H9 (cell line): Measurements from ENCODE around the gene ACSF3. TPM values are rescaled to one million over a fixed set of nuclear protein-coding genes. Genes with fewer than 3 reads are reported as not detected.

Experiments
- DNase-seq: peaks from one replicate; pipeline ENCODE4 v3.0.0-alpha.2; 2017
- H2AFZ ChIP-seq: one replicate; pipeline ENCODE4 v1.6.1; 2013; ENCODE audit warnings: mild to moderate bottlenecking, low read length, control low read depth, moderate library complexity
- H2AK5ac ChIP-seq: 2 replicates; pipeline ENCODE4 v1.6.1; 2013; ENCODE audit warnings: low read length, control low read depth, mixed read lengths; ENCODE audit not compliant: insufficient read length
- H2BK120ac ChIP-seq: one replicate; pipeline ENCODE4 v1.6.1; 2013; ENCODE audit warnings: low read depth, mild to moderate bottlenecking, low read length, control low read depth, inconsistent platforms; ENCODE audit not compliant: poor library complexity, severe bottlenecking
- H2BK12ac ChIP-seq: 2 replicates; pipeline ENCODE4 v1.6.1; 2013; ENCODE audit warnings: low read length, control low read depth, mixed read lengths, low read depth; ENCODE audit not compliant: insufficient read length
- H2BK15ac ChIP-seq: 2 replicates; pipeline ENCODE4 v1.6.1; 2013; ENCODE audit warnings: low read depth, low read length, control low read depth
- H2BK20ac ChIP-seq: one replicate; pipeline ENCODE4 v1.6.1; 2013; ENCODE audit warnings: low read depth, mild to moderate bottlenecking, low read length, control low read depth, inconsistent platforms; ENCODE audit not compliant: poor library complexity, severe bottlenecking
- H2BK5ac ChIP-seq: 2 replicates; pipeline ENCODE4 v1.6.1; 2013; ENCODE audit warnings: low read length, control low read depth, mixed read lengths; ENCODE audit not compliant: insufficient read length
- H3K14ac ChIP-seq: 2 replicates; pipeline ENCODE4 v1.6.1; 2013; ENCODE audit warnings: low read length, control low read depth; ENCODE audit not compliant: insufficient read depth
- H3K18ac ChIP-seq: 2 replicates; pipeline ENCODE4 v1.6.1; 2013; ENCODE audit warnings: low read depth, mild to moderate bottlenecking, mixed read lengths, low read length, control low read depth; ENCODE audit not compliant: insufficient read length
- H3K23ac ChIP-seq: 2 replicates; pipeline ENCODE4 v1.6.1; 2013; ENCODE audit warnings: low read length, control low read depth, mixed read lengths, low read depth; ENCODE audit not compliant: insufficient read length
- H3K23me2 ChIP-seq: 2 replicates; pipeline ENCODE4 v1.6.1; 2013; ENCODE audit warnings: low read depth, mild to moderate bottlenecking, mixed read lengths, low read length, control low read depth; ENCODE audit not compliant: insufficient read length, poor library complexity, severe bottlenecking
- H3K27ac ChIP-seq: 2 replicates; pipeline ENCODE4 v1.5.1; 2013; ENCODE audit warnings: low read length, control low read depth, mixed read lengths, low read depth; ENCODE audit not compliant: insufficient read length
- H3K27me3 ChIP-seq: 2 replicates; pipeline ENCODE4 v1.6.1; 2013; ENCODE audit warnings: low read length, control low read depth, inconsistent platforms; ENCODE audit not compliant: insufficient read depth
- H3K4ac ChIP-seq: 2 replicates; pipeline ENCODE4 v1.6.1; 2013; ENCODE audit warnings: low read depth, mild to moderate bottlenecking, control low read depth, inconsistent platforms, low read length, moderate library complexity
- H3K4me1 ChIP-seq: 2 replicates; pipeline ENCODE4 v1.6.1; 2013; ENCODE audit warnings: low read length, control low read depth, inconsistent platforms; ENCODE audit not compliant: insufficient read depth
- H3K4me2 ChIP-seq: 2 replicates; pipeline ENCODE4 v1.6.1; 2013; ENCODE audit warnings: low read length, control low read depth, mixed read lengths; ENCODE audit not compliant: insufficient read length, insufficient read depth
- H3K56ac ChIP-seq: 2 replicates; pipeline ENCODE4 v1.6.1; 2013; ENCODE audit warnings: low read depth, mild to moderate bottlenecking, mixed read lengths, low read length, control low read depth; ENCODE audit not compliant: insufficient read length
- H3K79me1 ChIP-seq: 2 replicates; pipeline ENCODE4 v1.6.1; 2013; ENCODE audit warnings: low read depth, mild to moderate bottlenecking, moderate library complexity, low read length, control low read depth, inconsistent platforms; ENCODE audit not compliant: insufficient read depth, poor library complexity, severe bottlenecking
- H3K79me2 ChIP-seq: 2 replicates; pipeline ENCODE4 v1.6.1; 2013; ENCODE audit warnings: low read length, control low read depth, inconsistent platforms; ENCODE audit not compliant: insufficient read depth
- H3K9ac ChIP-seq: 2 replicates; pipeline ENCODE4 v1.6.1; 2013; ENCODE audit warnings: low read length, control low read depth, mixed read lengths; ENCODE audit not compliant: insufficient read length; ENCODE audit errors: extremely low read depth
- H3K9me3 ChIP-seq: one replicate; pipeline ENCODE4 v1.6.1; 2013; ENCODE audit warnings: low read depth, low read length, inconsistent platforms; ENCODE audit not compliant: control insufficient read depth
- H3T11ph ChIP-seq: one replicate; pipeline ENCODE4 v1.6.1; 2013; ENCODE audit warnings: mild to moderate bottlenecking, low read length, control low read depth, inconsistent platforms
- H4K20me1 ChIP-seq: one replicate; pipeline ENCODE4 v1.6.1; 2013; ENCODE audit not compliant: control insufficient read depth, insufficient read length, insufficient read depth
- H4K5ac ChIP-seq: 2 replicates; pipeline ENCODE4 v1.6.1; 2013; ENCODE audit warnings: low read depth, mild to moderate bottlenecking, mixed read lengths, low read length, control low read depth; ENCODE audit not compliant: insufficient read length
- H4K8ac ChIP-seq: replicated peaks from 2 replicates; pipeline ENCODE4 v1.6.1; 2013; ENCODE audit warnings: low read length, control low read depth, mixed read lengths, low read depth; ENCODE audit not compliant: insufficient read length
- H4K91ac ChIP-seq: 2 replicates; pipeline ENCODE4 v1.6.1; 2013; ENCODE audit warnings: low read depth, mild to moderate bottlenecking, moderate library complexity, mixed read lengths, low read length, control low read depth; ENCODE audit not compliant: insufficient read length
- H3K27ac Mint-ChIP-seq, 3 experiments: 2 replicates in 2 of 3; 3 replicates in 1 of 3; pipeline ENCODE4 v1.8.0; 2020 to 2021; ENCODE audit warnings: mixed read lengths in 3 of 3, mild to moderate bottlenecking in 1 of 3, moderate library complexity in 1 of 3
- H3K27me3 Mint-ChIP-seq: 2 replicates; pipeline ENCODE4 v1.8.0; 2021; ENCODE audit warnings: low read depth, mild to moderate bottlenecking, moderate library complexity, mixed read lengths
- H3K36me3 Mint-ChIP-seq, 3 experiments: 2 replicates in 2 of 3; 3 replicates in 1 of 3; pipeline ENCODE4 v1.8.0; 2020 to 2021; ENCODE audit warnings: low read depth in 3 of 3, mixed read lengths in 3 of 3; ENCODE audit not compliant: insufficient read depth in 1 of 3
- H3K4me1 Mint-ChIP-seq, 2 experiments: 2 replicates each; pipeline ENCODE4 v1.8.0; 2020; ENCODE audit warnings: mixed read lengths in 2 of 2
- H3K4me3 Mint-ChIP-seq, 2 experiments: 2 replicates in 1 of 2; 3 replicates in 1 of 2; pipeline ENCODE4 v1.8.0; 2020 to 2021; ENCODE audit warnings: mild to moderate bottlenecking in 2 of 2, mixed read lengths in 2 of 2, moderate library complexity in 1 of 2
- H3K9me3 Mint-ChIP-seq, 2 experiments: 2 replicates in 1 of 2; 3 replicates in 1 of 2; pipeline ENCODE4 v1.8.0; 2020; ENCODE audit warnings: mild to moderate bottlenecking in 2 of 2, mixed read lengths in 2 of 2, moderate library complexity in 1 of 2
- WGBS: extraction: QIAGEN DNeasy Blood & Tissue Kit; methylation state at CpG from one replicate; pipeline ENCODE4 v1.1.7; 2013; ENCODE audit warnings: missing lambda C conversion rate, low lambda C conversion rate, mixed read lengths; ENCODE audit not compliant: insufficient read length; ENCODE audit errors: extremely low coverage; 5-methylcytosine and 5-hydroxymethylcytosine counted together
- total RNA-seq: library from RNA; stranded (reverse); gene quantifications from 2 replicates; pipeline ENCODE4 v1.2.1, GENCODE V29; 2021
- TF ChIP-seq, protein P1 (sequence below): fragments of 200-600 bp; sonication (generic); conservative IDR thresholded peaks from 3 replicates; pipeline ENCODE4 v1.8.0; 2021; ENCODE audit warnings: antibody characterized with exemption, mild to moderate bottlenecking

The ACSF3 gene
- total RNA-seq, 1 experiment from 2014 or later = 31.3 TPM

- Histone ChIP-seq H2AFZ (no peak overlapping the region), H3K56ac (no peak overlapping the region), H3K79me1 (no peaks in the 10 kb centered on the region), H3K4me1 (no peaks in the 10 kb centered on the region), H3K23me2 (no peaks in the 10 kb centered on the region), H3K18ac (no peak overlapping the region), H3K9ac (no peak overlapping the region), H3K4me2 (no peak overlapping the region), H2BK120ac (no peak overlapping the region), H4K5ac (no peak overlapping the region), H2BK12ac (no peak overlapping the region), H3K9me3 (no peaks in the 10 kb centered on the region), H3T11ph (no peak overlapping the region), H2AK5ac (no peak overlapping the region), H2BK20ac (no peak overlapping the region), H2BK15ac (no peak overlapping the region), H4K20me1 (peaks cover 2% of the 10 kb centered on the region), H3K14ac (no peak overlapping the region), H4K91ac (no peak overlapping the region), H3K27ac (no peak overlapping the region), H3K4ac (no peak overlapping the region), H3K79me2 (no peaks in the 10 kb centered on the region), H4K8ac (no peak overlapping the region), H2BK5ac (no peak overlapping the region), H3K27me3 (no peaks in the 10 kb centered on the region), H3K23ac (no peak overlapping the region)
- no peaks in the 10 kb centered on the region for H3K9me3 Mint-ChIP-seq
- peaks cover 16% of the 10 kb centered on the region in 2 experiments for H3K4me1 Mint-ChIP-seq
- TF ChIP-seq, protein P1, sequence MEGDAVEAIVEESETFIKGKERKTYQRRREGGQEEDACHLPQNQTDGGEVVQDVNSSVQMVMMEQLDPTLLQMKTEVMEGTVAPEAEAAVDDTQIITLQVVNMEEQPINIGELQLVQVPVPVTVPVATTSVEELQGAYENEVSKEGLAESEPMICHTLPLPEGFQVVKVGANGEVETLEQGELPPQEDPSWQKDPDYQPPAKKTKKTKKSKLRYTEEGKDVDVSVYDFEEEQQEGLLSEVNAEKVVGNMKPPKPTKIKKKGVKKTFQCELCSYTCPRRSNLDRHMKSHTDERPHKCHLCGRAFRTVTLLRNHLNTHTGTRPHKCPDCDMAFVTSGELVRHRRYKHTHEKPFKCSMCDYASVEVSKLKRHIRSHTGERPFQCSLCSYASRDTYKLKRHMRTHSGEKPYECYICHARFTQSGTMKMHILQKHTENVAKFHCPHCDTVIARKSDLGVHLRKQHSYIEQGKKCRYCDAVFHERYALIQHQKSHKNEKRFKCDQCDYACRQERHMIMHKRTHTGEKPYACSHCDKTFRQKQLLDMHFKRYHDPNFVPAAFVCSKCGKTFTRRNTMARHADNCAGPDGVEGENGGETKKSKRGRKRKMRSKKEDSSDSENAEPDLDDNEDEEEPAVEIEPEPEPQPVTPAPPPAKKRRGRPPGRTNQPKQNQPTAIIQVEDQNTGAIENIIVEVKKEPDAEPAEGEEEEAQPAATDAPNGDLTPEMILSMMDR = no peak
- H3K36me3 Mint-ChIP-seq = peaks cover 18 to 41% (median 39%) of the 10 kb centered on the region in 3 experiments
- no peak for DNase-seq
- no CpG with 5 or more reads among the region's 12 CpGs for WGBS
- no peak overlapping the region for H3K4me3 Mint-ChIP-seq
- peak overlapping the region in 1 of 3 experiments; percentile 14; a peak in 1 of 7 replicates for H3K27ac Mint-ChIP-seq
- H3K27me3 Mint-ChIP-seq = no peaks in the 10 kb centered on the region
These were observed 19.5 kb downstream of the ACSF3 start for GRCh38 chr16:89113152-89113547.
